Fibroblast of the conjunctiva (primary cell): ENCODE data around the gene NCR2.
"Not testable (repeated sequence)": the region's sequence is repeated elsewhere in the genome, so short reads cannot be mapped to it uniquely, and the experiment has no call there.

Source experiments
- DNase-seq: peaks from one replicate; pipeline ENCODE4 v3.0.0-alpha.2; 2010; ENCODE audit warnings: low read depth

NCR2 gene, protein sequence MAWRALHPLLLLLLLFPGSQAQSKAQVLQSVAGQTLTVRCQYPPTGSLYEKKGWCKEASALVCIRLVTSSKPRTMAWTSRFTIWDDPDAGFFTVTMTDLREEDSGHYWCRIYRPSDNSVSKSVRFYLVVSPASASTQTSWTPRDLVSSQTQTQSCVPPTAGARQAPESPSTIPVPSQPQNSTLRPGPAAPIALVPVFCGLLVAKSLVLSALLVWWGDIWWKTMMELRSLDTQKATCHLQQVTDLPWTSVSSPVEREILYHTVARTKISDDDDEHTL

DNA sequence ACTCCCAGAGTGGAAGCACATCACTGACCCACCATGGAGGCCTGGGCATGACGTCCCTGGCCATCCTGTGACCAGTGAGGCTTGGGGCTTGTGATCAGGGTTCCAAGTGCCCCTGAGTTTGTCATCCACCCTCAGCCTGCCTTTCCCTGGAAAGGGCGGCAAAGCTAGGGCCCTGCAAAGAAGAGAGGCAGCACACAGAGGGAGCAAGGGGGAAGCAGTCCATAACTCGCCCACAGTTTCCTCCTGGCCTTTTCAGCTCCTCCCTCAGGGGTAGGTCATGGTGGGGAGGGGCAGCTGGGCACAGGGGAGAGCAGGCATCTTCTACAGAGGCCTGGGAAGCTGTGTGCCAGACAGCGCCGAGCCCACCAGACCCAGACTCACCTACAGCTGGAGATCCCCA is at the start of gene NCR2:
Gene NCR2 (plus strand): TSS at position 313 of the 400 bp plus-strand sequence. CDS start 269 bp downstream, outside the sequence.
- DNase-seq = no peak

- peak; percentile 26 for DNase-seq
Measured at GRCh38 chr6:41286544-41287346, 48.7 kb upstream of the NCR2 start, which contains the start of gene TREM1. TREM1 (minus strand) TSS chr6:41286682; CDS start chr6:41286655, 27 bp downstream.

- no peak for DNase-seq
Measured at GRCh38 chr6:41288030-41288753, 47.2 kb upstream of the NCR2 start.

GRCh38 chr6:41288754-41289129 is 46.7 kb upstream of the NCR2 start:
- no peak for DNase-seq

DNA sequence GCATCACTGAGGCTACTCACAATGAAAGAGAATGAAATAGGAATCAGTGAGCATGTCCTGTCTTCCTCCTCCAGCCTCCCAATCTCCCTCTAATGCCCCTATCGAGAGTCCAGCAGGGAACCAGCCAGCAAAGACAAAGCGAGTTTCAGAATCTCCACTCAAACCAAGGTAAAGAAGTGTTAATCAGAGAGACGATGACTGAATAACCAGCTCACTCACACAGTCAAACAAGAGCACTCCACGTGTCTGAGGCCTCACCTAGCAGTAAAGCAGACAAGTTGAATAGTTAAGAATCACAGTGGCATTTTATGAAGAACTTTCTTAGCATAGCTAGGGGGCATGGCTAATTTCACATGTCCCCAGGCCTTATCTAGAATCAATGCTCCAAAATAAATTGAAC is 45.6 kb upstream of the NCR2 start:
- no peak for DNase-seq

- DNase-seq = no peak
Measured at GRCh38 chr6:41291717-41292116, 43.7 kb upstream of the NCR2 start.

- DNase-seq = no peak
Measured at GRCh38 chr6:41294214-41294872, 41.1 kb upstream of the NCR2 start.

- not testable (repeated sequence) for DNase-seq
Measured at GRCh38 chr6:41297248-41297647, 38.2 kb upstream of the NCR2 start.

DNA sequence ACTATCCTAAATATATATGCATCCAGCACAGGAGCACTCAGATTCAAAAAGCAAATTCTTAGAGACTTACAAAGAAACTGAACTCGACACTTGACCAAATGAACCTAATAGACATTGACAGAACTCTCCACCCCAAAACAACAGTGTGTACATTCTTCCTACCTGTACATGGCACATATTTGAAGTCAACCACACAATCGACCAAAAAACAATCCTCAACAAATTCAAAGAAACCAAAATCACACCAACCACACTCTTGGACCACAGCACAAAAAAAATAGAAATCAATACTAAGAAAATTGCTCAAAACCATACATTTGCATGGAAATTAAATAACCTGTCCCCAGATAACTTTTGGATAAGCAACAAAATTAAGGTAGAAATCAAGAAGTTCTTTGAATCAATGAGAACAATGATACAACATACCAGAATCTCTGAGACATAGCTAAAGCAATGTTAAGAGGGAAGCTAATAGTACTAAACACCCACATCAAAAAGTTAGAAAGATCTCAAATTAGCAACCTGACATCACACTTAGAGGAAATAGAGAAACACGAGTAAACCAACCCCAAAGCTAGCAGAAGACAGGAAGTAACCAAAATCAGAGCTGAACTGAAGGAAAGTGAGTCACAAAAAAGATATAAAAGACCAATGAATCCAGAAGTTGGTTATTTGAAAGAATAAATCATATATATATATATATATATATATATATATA is 36.5 kb upstream of the NCR2 start:
- no peak for DNase-seq

- no peak for DNase-seq
Measured at GRCh38 chr6:41302638-41303037, 32.8 kb upstream of the NCR2 start.

GRCh38 chr6:41306187-41306854 is 29.1 kb upstream of the NCR2 start:
- DNase-seq = peak; percentile 22

DNA sequence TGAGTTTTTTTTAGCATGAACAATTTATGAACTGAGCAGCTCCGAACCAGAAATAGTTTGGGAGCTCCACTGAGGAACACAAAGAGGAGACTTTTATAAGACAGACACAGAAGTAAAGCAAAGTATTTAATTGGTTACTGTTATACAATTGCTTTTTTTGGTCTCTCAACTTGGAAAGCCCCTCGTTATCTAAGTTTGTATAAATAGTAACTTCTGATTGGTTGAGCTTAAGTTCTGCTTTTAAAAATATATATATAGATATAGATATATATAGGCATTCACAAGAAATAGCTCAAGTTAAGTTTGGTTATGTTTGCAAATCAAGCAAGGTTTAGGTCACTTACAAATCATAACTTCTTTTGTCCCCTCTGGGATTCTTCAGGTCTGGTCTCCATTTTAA is 20.2 kb upstream of the NCR2 start:
- DNase-seq = no peak

- no peak for DNase-seq
Measured at GRCh38 chr6:41315943-41316620, 19.3 kb upstream of the NCR2 start.

DNA sequence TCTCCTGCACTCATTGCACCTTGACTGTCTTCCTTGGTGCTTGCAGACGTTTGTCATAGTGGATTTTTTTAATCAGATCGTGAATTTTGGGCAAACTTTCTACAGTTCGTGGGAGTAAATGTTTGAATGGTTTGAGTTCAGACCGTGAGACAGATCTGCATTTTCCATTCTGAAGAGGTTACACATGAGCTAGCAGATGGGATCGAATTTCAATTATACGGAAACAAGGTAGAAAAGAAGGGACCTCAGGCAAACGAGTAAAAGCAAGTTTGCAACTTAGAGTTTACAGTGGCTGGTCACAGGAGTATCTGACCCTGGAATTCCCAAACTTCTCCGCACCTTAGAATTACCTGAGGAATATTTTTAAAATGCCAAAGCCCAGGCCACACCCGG is 17.2 kb upstream of the NCR2 start:
- DNase-seq = no peak

- peak; percentile 56 for DNase-seq
Measured at GRCh38 chr6:41318654-41319565, 16.5 kb upstream of the NCR2 start.

DNA sequence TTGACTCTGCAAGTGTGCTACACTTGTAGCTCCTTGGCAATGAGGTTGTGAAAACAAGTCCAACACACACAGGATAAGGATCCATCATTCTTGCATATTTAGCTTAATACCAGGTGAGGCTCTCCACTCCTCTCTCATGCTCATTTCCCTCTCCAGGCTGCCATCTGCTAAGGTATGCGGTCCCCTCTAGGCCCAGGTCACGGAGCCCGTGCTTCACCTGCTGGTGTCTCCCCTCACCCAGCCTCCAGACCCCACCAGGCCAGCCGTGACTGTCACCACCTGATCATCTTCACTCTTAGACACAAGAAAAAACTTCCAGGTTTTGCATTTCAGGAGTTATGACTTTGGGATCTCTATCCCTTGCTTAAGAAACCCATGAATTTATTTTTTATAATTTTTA is 14.2 kb upstream of the NCR2 start:
- no peak for DNase-seq

GRCh38 chr6:41325446-41326066 is 9.9 kb upstream of the NCR2 start:
- no peak for DNase-seq

DNA sequence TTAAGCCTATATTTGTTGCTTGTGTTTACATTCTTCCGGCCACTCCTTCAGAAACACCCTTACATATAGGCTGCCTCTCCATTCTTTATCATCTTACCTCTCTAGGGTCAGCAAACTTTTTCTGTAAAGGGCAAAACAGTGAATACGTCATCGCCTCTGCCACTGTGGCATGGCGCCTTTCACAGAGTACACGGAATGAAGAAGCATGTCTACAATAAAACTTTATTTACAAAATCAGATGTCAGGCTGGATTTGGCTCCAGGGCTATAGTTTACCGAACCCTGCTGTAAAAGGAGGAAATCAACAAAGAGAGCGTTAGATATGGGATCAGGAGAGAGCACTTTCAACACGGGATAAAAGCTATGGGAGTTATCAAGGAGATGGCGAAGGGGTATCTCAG is 9.3 kb upstream of the NCR2 start:
- no peak for DNase-seq

- no peak for DNase-seq
Measured at GRCh38 chr6:41327177-41327576, 8.2 kb upstream of the NCR2 start.
